ENCODE data around the gene GAPT. TPM values are rescaled to one million over a fixed set of nuclear protein-coding genes. Genes with fewer than 3 reads are reported as not detected.
"Not testable (repeated sequence)": the region's sequence is repeated elsewhere in the genome, so short reads cannot be mapped to it uniquely, and the experiment has no call there.

Gene GAPT
- total and polyA plus RNA-seq, 3 donors from 2014 or later, result 0.58 to 1.9 (median 0.62) TPM

DNA sequence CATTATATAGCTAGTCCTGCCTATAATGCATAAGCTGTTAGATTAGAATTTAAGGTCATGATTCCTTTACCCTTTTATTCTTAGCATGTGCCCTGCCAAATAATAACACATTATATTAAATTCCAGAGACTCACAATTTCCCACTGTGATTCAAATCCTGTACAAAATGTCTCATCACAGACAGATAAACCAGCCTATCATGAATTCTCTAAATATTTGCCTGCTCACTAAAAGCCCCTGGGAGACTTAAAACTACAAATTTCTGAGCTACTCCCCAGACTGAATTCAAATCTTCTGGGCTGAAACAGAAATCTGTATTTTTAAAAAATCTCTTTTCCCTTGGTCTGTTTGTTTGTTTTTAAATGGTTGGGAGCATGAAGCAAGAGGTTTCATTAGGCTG lies 32.7 kb downstream of the GAPT start:
- no peak for DNase-seq
- intact Hi-C loops (cut with DNase I; ENCODE audit: low total_unique reads), result no loop called here

DNA sequence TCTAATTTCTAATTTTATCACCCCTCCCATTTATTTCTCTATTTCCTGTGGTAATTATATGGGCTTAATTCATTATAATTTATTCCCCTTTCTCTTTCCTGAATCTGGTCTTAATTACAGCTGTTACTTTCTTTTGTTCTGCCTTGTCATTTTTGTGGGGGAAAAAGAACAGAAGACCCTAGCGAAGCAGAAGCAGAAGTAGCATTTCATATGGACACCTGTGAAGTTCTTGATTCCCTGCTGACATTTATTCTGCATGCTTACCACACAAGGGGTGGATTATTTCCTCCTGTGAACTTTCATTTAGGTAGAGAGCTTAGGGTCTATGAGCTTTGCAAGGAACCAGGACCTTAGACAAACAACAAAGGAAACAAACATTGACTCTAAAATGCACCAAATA lies 33.3 kb downstream of the GAPT start:
- H3K4me3 ChIP-seq, result no peak overlapping the region
- H3K36me3 ChIP-seq (ENCODE audit: low read depth, missing control alignments), result no peaks in the 10 kb centered on the region
- no peaks in the 10 kb centered on the region for H3K9me3 ChIP-seq
- H3K27ac ChIP-seq, result no peak overlapping the region
- WGBS, 2 donors, result 85 to 86% methylated on average over 1 of the region's 1 CpG
- H3K27me3 ChIP-seq, result no peaks in the 10 kb centered on the region
- H3K4me1 ChIP-seq, result no peaks in the 10 kb centered on the region
- no peak for DNase-seq
- TF ChIP-seq POLR2A (IDR thresholded peaks at IDR 0.05), result no peak
- TF ChIP-seq, protein P1, sequence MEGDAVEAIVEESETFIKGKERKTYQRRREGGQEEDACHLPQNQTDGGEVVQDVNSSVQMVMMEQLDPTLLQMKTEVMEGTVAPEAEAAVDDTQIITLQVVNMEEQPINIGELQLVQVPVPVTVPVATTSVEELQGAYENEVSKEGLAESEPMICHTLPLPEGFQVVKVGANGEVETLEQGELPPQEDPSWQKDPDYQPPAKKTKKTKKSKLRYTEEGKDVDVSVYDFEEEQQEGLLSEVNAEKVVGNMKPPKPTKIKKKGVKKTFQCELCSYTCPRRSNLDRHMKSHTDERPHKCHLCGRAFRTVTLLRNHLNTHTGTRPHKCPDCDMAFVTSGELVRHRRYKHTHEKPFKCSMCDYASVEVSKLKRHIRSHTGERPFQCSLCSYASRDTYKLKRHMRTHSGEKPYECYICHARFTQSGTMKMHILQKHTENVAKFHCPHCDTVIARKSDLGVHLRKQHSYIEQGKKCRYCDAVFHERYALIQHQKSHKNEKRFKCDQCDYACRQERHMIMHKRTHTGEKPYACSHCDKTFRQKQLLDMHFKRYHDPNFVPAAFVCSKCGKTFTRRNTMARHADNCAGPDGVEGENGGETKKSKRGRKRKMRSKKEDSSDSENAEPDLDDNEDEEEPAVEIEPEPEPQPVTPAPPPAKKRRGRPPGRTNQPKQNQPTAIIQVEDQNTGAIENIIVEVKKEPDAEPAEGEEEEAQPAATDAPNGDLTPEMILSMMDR (IDR thresholded peaks at IDR 0.05), result no peak
- intact Hi-C loops (cut with DNase I; ENCODE audit: low total_unique reads), result no loop called here

More for the DNA sequence above, 32.7 kb downstream of the GAPT start:
- TF ChIP-seq, protein P1 (IDR thresholded peaks at IDR 0.05), result no peak
- no peak for TF ChIP-seq POLR2A (IDR thresholded peaks at IDR 0.05)
- Histone ChIP-seq H3K36me3 (ENCODE audit: low read depth, missing control alignments) (no peaks in the 10 kb centered on the region), H3K9me3 (no peaks in the 10 kb centered on the region), H3K4me3 (no peak overlapping the region), H3K27me3 (no peaks in the 10 kb centered on the region), H3K27ac (no peak overlapping the region), H3K4me1 (no peaks in the 10 kb centered on the region)

DNA sequence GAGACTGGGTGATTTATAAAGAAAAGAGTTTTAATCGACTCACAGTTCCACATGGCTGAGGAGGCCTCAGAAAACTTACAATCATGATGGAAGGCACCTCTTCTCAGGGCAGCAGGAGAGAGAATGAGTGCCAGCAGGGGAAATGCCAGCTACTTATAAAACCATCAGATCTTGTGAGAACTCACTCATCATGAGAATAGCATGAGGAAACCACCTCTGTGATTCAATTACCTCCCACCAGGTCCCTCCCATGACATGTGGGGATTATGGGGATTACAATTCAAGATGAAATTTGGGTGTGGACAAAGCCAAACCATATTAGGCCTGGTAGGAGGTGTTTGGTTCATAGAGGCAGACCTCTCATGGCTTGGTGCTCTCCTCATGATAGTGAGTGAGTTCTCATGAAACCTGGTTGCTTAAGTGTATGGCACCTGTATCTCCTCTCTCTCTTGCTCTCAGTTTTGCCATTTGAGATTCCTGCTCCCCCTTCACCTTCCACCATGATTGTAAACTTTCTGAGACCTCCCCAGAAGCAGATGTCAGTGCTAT lies 39.8 kb downstream of the GAPT start:
- H3K36me3 ChIP-seq (ENCODE audit: low read depth, missing control alignments), result no peaks in the 10 kb centered on the region
- H3K27me3 ChIP-seq, result no peaks in the 10 kb centered on the region
- WGBS, 2 donors, result 88 to 100% methylated on average over 1 of the region's 1 CpG
- DNase-seq, result no peak
- H3K27ac ChIP-seq, result no peak overlapping the region
- H3K9me3 ChIP-seq, result no peaks in the 10 kb centered on the region
- TF ChIP-seq, protein P1 (IDR thresholded peaks at IDR 0.05), result no peak
- no peak for TF ChIP-seq POLR2A (IDR thresholded peaks at IDR 0.05)
- H3K4me1 ChIP-seq, result no peaks in the 10 kb centered on the region
- intact Hi-C loops (cut with DNase I; ENCODE audit: low total_unique reads), result no loop called here
- H3K4me3 ChIP-seq, result no peak overlapping the region

- H3K4me1 ChIP-seq; intact Hi-C loops (cut with DNase I; ENCODE audit: low total_unique reads): not testable (repeated sequence)
Observed at GRCh38 chr5:58541935-58542334, 50.7 kb downstream of the GAPT start.

DNA sequence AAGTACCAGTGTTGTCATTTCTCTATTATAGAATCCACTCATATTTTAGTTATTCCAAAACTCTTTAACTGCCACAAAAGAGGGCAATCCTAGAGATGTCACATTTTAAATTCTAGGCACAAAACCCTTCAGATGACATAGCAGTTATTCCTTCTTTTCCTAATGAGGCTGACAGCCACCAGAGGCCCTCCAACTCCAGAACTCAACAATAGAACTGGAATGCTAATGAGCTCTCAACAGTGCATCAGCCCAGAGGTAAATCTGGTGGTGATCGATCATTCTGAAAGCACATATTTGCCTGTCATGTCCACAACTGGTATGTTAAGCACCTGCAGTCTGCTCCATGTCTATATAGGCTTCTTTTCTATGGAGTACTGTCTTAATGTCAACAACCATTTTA lies 51.5 kb downstream of the GAPT start:
- no peak overlapping the region for H3K4me3 ChIP-seq
- H3K36me3 ChIP-seq (ENCODE audit: low read depth, missing control alignments), result no peaks in the 10 kb centered on the region
- 89 to 94% methylated on average over 1 of the region's 1 CpG for WGBS, 2 donors
- no peak for TF ChIP-seq POLR2A (IDR thresholded peaks at IDR 0.05)
- TF ChIP-seq, protein P1 (IDR thresholded peaks at IDR 0.05), result no peak
- DNase-seq, result no peak
- H3K4me1 ChIP-seq, result no peaks in the 10 kb centered on the region
- H3K9me3 ChIP-seq, result no peaks in the 10 kb centered on the region
- intact Hi-C loops (cut with DNase I; ENCODE audit: low total_unique reads), result no loop called here
- H3K27me3 ChIP-seq, result no peaks in the 10 kb centered on the region
- H3K27ac ChIP-seq, result no peak overlapping the region

More at GRCh38 chr5:58541935-58542334, 50.7 kb downstream of the GAPT start:
- H3K27me3 ChIP-seq; H3K36me3 ChIP-seq (ENCODE audit: low read depth, missing control alignments); DNase-seq; H3K9me3 ChIP-seq; H3K4me3 ChIP-seq; H3K27ac ChIP-seq: not testable (repeated sequence)
- 90 to 91% methylated on average over 7 to 9 of the region's 9 CpGs for WGBS, 2 donors
